H1 (cell line): ENCODE measurements around the gene NT5E. TPM values are rescaled to one million over a fixed set of nuclear protein-coding genes. Genes with fewer than 3 reads are reported as not detected.

Experiments used
- ASH2L ChIP-seq: fragments of 200-600, 300-600 bp; sonication (generic); IDR thresholded peaks from one replicate; pipeline ENCODE4 v1.7.1; 2017; ENCODE audit warnings: low read length
- ATF2 ChIP-seq: IDR thresholded peaks from 2 replicates; pipeline ENCODE4 v1.6.1; 2012; ENCODE audit warnings: low read length, inconsistent platforms
- CTCF ChIP-seq, 3 experiments: IDR thresholded peaks; 1 replicate in 2 of 3; 2 replicates in 1 of 3; pipeline versions ENCODE4 v1.5.1 to v1.6.1; 2011; ENCODE audit warnings: low read length in 3 of 3, mild to moderate bottlenecking in 3 of 3, inconsistent platforms in 2 of 3, low read depth in 1 of 3, moderate library complexity in 1 of 3; ENCODE audit not compliant: insufficient read depth in 1 of 3; ENCODE audit errors: control extremely low read depth in 1 of 3
- EGR1 ChIP-seq: IDR thresholded peaks from 2 replicates; pipeline ENCODE4 v1.6.1; 2011; ENCODE audit warnings: low read depth, low read length, borderline replicate concordance
- EZH2 ChIP-seq: fragments of 200-600 bp; sonication (generic); IDR thresholded peaks from 2 replicates; pipeline ENCODE4 v1.7.1; 2012; ENCODE audit warnings: low read depth, mild to moderate bottlenecking, moderate library complexity, low read length, inconsistent platforms; ENCODE audit not compliant: severe bottlenecking
- GABPA ChIP-seq: IDR thresholded peaks from 2 replicates; pipeline ENCODE4 v1.6.1; 2011; ENCODE audit warnings: mild to moderate bottlenecking, low read length, moderate library complexity, borderline replicate concordance; ENCODE audit not compliant: insufficient read depth
- MAX ChIP-seq: IDR thresholded peaks from 2 replicates; pipeline ENCODE4 v1.6.1; 2012; ENCODE audit warnings: inconsistent platforms
- NANOG ChIP-seq: IDR thresholded peaks from 2 replicates; pipeline ENCODE4 v1.6.1; 2011; ENCODE audit warnings: low read length, low read depth, mild to moderate bottlenecking, inconsistent platforms; ENCODE audit not compliant: insufficient read depth, poor library complexity, severe bottlenecking
- NRF1 ChIP-seq: IDR thresholded peaks from 2 replicates; pipeline ENCODE4 v1.6.1; 2011; ENCODE audit warnings: mild to moderate bottlenecking, low read depth, low read length, improper control_type of control experiment
- RAD21 ChIP-seq, 2 experiments: IDR thresholded peaks in 1 of 2; conservative IDR thresholded peaks in 1 of 2; 2 replicates each; pipeline ENCODE4 v1.6.1; 2011; ENCODE audit warnings: low read depth in 2 of 2, low read length in 2 of 2, improper control_type of control experiment in 1 of 2, inconsistent platforms in 1 of 2, mild to moderate bottlenecking in 1 of 2, moderate library complexity in 1 of 2
- RBBP5 ChIP-seq: IDR thresholded peaks from 2 replicates; pipeline ENCODE4 v1.7.1; 2012; ENCODE audit warnings: low read depth, mild to moderate bottlenecking, inconsistent platforms, low read length, moderate library complexity, borderline replicate concordance
- SIRT6 ChIP-seq: IDR thresholded peaks from one replicate; pipeline ENCODE4 v1.7.1; 2012; ENCODE audit warnings: low read length, inconsistent platforms
- SP4 ChIP-seq: IDR thresholded peaks from 2 replicates; pipeline ENCODE4 v1.6.1; 2012; ENCODE audit warnings: low read length, inconsistent platforms
- TAF7 ChIP-seq: optimal IDR thresholded peaks from 2 replicates; pipeline ENCODE3; 2011; ENCODE audit warnings: low read depth, mild to moderate bottlenecking, inconsistent platforms, low read length, moderate library complexity, borderline replicate concordance
- TEAD4 ChIP-seq: IDR thresholded peaks from 2 replicates; pipeline ENCODE4 v1.6.1; 2012; ENCODE audit warnings: low read depth, low read length, inconsistent platforms, mixed read lengths
- USF2 ChIP-seq: IDR thresholded peaks from 2 replicates; pipeline ENCODE4 v1.6.1; 2011; ENCODE audit warnings: low read length, improper control_type of control experiment
- polyA plus RNA-seq, 7 experiments: library from polyadenylated mRNA; depleted of rRNA in 3 of 7; stranded (reverse) in 5 of 7; unstranded in 2 of 7; fragments of >200 nt in 5 of 7; fragments of 200-250 nt in 2 of 7; gene quantifications; 1 replicate in 5 of 7; 2 replicates in 1 of 7; 4 replicates in 1 of 7; pipeline versions ENCODE4 v1.2.1 to v1.2.3, GENCODE V29; 2011 to 2013; ENCODE audit warnings: missing spikeins in 2 of 7, mixed read lengths in 2 of 7
- total RNA-seq: library from RNA; stranded (reverse); fragmentation: NEBNext Ultra II Directional; extraction: Animal tissue kit (Norgen Biotek cat#: 25700); gene quantifications from 2 replicates; pipeline ENCODE4 v1.2.1, GENCODE V29; 2021

The NT5E gene
- total and polyA plus RNA-seq, 2 of the 8 experiments (the other 6 are each of a cell fraction or from before 2014, with no cell fraction given) = 0.74 to 1.5 TPM

GRCh38 chr6:85449818-85450759 is at the start of gene NT5E (continued):
- peak in 1 of 3 experiments; percentile 7; a peak in 1 of 4 replicates for TF ChIP-seq CTCF (IDR thresholded peaks at IDR 0.05; ENCODE audit: control extremely low read depth in 1 of 3, insufficient read depth in 1 of 3, low read depth in 1 of 3, low read length in 3 of 3)
- TF ChIP-seq EGR1 = no peak
- TF ChIP-seq SIRT6 = no peak
- TF ChIP-seq TAF7 = peak; percentile 63
- TF ChIP-seq SP4 = no peak
- TF ChIP-seq MAX = peak; percentile 70
- TF ChIP-seq NANOG = no peak
- no peak for TF ChIP-seq TEAD4
- no peak for TF ChIP-seq GABPA
- no peak for TF ChIP-seq ATF2
- TF ChIP-seq ASH2L = peak; percentile 60
- peak; percentile 32; the same call in 1 of the 2 replicates for TF ChIP-seq RBBP5
- peak; percentile 67 for TF ChIP-seq EZH2
- TF ChIP-seq RAD21 (IDR thresholded peaks at IDR 0.05 in 1 of 2, conservative IDR thresholded peaks at IDR 0.05 in 1 of 2; ENCODE audit: low read depth in 2 of 2, low read length in 2 of 2) = no peak
- no peak for TF ChIP-seq USF2
- no peak for TF ChIP-seq NRF1
